GM19455 (cell line): ENCODE measurements around the gene ELMO2.
A peak's percentile ranks its signal among the peaks of the same experiment; 100 is the strongest.

ENCODE experiments used
- ATAC-seq: cut with Tn5 transposase; IDR thresholded peaks from one replicate; pipeline ENCODE4 v1.9.1; 2021; ENCODE audit not compliant: unreplicated experiment

The ELMO2 gene

GRCh38 chr20:46368902-46369268 is 37.5 kb downstream of the ELMO2 start:
- ATAC-seq = no peak

DNA sequence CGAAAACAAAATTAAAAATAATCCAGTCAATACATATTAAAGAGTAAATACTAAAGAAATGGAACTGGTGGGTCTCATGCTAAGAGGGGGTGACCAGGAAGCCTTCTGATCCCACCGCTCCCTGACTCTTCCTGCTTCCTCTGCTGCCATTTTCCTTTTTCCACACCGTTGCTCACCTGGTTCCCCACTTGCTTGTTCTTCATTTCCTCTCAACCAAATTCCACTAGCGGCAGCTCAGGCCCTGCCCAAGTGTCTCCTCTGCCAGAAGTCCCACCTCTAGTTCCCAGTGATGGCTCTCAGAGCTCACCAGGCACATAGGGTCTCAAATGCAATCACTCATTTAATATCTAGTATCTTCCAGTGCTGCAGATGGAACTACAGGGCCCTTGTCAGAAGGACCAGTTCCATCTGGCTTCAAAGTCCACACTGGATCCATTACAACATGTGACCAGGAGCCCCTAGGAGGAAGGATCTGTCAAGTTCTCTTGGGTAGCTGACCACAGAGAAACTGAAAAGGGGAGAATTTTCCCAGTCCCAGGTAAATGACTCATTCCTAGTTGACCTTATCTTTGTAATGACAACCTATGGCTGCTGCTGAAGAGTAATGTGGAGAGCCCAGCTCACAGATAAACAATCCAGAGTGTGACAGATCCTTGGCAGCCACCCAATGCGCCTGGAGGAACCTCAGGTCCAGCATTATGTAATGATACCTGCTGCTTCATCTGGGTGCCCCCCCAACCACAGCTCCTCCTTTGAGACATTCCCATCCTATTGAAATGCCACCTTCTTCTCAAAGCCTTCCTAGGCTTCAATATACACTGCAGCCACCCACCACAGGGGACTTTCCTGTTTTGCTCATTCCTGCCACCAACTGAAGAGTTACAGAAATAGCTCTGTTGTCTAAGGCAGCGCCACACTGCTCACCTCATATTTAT is 38.2 kb downstream of the ELMO2 start:
- ATAC-seq = no peak

GRCh38 chr20:46367234-46367633 is 39.2 kb downstream of the ELMO2 start:
- ATAC-seq = no peak

GRCh38 chr20:46366826-46367225 is 39.6 kb downstream of the ELMO2 start:
- ATAC-seq = no peak

DNA sequence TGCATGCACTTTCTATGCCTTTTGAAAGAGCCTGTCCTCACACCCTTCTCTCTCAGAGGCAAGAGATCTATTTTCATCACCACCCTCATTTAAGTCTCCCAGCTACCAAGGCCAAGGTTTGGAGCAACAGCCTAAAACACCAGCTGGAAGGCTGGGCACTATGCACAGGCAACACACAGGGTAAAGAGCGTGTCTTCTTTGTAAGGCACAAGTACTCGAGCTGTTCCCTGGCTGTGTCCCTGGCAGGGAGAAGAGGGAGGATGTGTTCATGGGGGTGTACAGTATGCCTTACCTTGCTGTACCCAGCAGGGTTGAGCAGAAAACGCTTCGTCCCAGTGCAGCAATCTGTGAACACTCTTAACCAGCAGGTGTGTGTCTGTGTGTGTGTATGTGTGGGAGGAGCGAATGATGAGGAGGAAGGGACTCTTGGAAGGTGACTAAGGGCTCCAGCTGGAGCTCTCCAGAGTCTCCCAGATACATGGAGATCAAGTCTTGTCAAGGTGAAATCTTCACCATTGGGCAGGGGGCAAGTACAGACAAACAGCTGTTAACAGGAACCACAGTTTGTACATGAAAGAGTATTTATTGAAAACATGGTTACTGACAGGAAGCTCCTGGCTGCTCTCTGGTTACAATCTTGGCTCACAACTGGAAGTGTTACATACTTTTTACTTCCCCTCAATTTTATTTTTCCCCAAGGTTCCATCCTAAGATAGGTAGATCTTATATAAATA is 40.8 kb downstream of the ELMO2 start:
- ATAC-seq = no peak

GRCh38 chr20:46364670-46365486 is 41.5 kb downstream of the ELMO2 start:
- ATAC-seq = no peak

DNA sequence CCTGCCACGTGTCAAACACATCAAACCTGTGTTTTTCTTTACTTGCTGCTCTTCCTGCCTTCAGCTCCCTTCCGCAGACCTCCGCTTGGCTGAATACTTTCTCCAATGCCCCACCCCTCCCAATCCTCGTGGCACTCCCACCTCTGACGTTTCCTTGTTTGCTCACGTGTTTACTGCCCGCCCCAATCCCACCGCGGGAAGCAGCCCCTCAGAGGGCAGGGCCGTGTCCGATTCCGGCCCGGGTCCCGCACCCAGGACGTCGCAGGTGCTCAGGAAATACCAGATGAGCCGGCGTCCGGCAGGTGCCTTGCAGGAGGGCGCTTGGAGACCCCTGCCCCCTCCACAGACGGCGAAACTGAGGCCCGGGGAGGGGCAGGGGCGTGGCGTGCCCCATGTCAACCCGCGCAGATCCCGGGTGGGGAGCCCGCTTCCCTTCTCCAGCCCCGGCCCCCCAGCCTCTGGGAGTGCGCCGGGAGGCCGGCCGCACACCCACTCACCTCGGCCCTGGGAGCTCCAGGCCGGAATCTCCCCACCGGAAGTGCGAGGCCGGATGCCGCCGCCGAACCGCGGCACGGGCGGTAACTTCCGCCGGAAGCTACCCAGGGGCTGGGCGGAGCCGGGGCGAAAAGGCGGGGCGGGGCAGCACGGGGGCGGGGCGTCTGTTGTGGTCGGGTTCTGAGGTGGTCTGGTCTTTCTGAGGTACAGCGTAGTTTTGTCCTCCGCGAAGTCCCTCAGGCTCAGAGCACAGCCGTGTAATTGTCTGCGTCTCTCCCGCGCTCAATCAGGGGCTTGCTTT is 42.3 kb downstream of the ELMO2 start:
- ATAC-seq = peak; percentile 77

DNA sequence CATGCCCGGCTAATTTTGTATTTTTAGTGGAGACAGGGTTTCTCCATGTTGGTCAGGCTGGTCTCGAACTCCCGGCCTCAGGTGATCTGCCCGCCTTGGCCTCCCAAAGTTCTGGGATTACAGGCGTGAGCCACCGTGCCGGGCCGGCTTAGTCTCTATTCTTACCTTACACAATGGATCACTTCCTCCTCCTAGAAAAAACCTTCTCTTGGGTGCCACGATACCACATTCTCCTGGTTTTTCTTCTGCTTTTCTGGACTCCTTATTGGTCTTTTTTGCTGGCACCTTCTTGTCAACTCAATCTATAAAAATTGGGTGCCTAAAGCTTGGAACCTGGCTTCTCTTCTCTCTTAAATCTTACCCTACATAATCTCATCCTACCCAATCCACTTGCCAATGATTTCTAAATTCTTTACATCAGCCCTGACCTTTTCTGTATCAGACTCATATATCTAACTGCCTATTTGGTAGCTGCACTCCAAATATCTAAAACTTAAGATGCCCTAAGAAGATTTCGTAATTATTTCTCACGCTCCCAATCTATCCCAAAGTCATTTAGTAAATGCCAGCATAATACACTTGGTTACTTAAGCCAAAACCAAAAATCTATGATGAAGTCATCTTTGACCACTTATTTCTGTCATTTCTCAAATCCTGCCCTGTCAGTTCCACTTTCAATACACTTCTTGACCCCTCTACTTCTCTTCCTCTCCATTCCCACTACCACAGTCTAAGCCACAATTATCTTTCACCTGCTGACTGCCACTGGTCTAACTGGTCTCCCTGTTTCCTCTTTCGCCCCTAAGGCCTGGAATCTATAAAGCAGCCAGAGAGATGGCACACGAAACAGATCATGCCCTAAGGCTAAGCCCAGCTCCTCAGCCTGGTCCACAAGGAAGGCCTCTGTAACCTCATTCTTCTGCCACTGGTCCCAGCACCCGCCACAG is 43.2 kb downstream of the ELMO2 start:
- ATAC-seq = no peak

GRCh38 chr20:46361811-46362210 is 44.6 kb downstream of the ELMO2 start:
- ATAC-seq = no peak

DNA sequence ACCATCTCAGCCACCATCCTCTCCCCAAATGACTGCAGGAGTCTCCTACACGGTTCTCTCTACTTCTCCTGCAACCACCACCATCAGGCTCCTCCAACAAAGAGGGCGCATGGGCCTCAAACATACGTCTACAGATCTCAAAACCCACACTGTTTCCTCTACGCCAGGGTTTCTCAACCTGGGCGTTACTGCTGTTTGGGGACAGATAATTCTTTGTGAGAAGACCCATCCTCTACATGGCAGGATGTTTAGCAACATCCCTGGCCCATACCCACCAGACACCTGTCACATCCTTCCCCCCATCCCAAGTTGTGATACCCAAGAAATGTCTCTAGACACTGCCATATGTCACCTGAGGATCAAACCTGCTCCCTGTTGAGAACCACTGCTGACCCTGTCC is 45.0 kb downstream of the ELMO2 start:
- no peak for ATAC-seq

DNA sequence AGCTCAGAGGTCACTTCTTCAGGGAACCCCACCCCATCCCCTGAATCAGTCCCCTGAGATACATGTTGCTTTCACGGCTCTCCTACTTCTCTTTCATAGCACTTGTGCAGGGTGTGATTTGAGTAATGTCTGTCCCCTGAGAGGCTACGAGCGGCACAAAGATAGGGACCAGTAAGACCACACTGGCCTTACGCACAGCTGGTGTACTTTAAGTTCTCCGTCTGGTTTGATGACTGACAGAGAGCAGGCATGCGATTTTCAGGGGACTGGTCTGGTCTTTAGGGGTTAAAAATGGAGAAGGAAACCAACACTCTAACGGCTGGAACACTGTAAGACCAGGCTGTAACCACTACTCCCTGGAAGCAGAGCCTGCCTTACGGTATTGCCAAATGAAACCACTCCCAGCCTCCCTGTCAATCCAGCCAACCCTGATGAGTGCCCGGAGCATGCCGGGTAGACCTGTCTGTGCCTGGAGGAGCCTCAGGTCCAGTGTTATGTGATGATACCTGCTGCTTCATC is 47.1 kb downstream of the ELMO2 start:
- peak; percentile 42 for ATAC-seq

GRCh38 chr20:46358346-46359058 is 47.9 kb downstream of the ELMO2 start:
- no peak for ATAC-seq

DNA sequence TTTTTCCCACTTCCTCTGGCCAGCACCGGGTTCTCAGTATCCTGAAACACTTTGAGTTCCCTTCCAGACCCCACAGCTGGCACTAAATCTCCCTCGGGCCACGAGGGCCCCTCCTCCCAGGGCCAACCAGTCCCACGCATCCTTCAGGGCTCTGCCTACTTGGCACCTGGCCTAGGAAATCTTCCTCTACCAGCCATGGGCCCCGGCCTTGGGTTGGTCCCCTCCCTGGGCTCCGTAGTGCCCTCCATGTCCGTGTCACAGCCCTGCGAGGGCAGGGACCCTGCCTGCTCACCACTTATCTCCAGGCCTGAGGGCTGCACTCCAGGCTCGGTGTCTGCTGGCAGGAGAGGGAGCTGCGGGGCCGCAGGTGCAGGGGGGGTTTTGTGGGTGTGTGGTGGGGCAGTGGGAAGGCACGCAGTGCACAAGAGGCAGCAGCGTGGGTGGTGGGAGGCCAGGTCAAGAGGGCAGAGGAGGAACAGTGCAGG is 49.3 kb downstream of the ELMO2 start:
- no peak for ATAC-seq

DNA sequence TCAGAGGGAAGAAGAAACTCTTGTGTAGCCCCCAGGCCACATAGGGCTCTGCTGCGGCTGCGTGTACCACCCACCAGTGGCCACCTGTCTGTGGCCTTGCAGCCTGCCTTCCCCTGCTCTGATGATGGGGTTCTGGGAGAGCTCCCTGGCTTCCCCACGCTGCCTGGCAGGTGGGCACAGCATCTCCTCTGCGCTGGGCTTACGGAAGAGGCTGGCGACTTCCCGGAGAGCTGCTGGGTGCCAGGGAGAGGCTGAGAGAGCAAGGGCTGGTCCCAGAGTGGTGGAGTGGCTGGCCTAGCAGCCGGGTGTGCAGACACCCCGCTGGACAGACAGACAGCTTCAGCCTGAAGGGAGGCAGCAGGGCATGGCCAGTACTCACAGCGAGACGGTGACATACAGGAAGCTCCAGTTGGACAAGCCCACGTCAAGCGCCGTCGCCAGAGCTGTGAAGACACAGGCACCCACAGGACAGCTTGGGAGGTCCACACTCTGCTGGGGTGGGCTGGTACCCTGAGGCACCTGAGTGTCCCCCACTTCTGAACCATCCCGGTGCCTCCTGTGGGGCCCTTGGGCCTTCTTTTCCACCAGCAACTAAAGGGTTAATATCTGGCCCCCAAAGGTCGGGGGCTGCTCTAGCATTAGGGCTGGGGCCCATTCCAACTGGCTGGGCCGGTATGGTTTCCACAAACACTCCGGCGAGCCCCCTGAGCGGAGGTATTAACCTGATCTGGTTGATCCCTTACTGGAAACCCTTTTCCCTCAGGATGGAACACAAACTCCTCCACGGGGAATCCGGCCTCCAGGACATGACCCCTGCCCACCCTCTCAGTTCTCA is 50.0 kb downstream of the ELMO2 start:
- no peak for ATAC-seq

- ATAC-seq = no peak
These were observed 50.6 kb downstream of the ELMO2 start for GRCh38 chr20:46355778-46356177.

DNA sequence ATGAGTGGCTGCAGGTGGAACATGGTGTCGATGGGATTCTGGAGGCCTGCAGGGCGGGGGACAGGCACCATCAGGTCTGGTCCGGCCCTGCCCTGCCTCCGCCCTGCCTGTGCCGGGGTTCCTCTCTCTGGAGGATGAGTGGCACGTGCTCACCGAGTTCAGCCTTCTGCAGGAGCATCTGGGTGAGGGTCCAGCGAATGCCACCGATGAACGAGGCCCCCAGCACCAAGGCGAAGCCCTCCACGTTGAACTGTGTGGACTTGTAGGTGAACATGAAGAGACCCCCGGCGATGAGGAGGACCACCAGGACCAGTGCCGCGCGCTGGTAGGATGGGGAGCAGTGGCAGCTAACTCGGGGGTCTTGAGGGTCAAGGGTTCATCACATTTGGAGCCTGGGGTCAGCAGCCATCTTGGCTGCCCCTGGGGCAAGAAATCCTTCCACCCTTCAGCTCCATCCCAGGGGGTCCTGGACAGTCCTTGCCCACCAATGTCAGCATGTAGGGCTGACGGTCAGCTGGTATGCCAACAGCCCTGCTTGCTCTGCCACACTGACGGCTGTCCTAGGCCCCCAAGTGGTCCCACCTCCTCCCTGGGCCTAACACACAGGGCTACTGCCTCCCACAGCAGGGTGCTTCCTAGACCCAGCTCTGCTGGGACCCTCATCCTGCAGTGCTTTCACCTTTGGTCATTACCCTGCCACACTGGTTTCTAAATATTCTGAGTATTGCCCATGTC is 51.3 kb downstream of the ELMO2 start:
- no peak for ATAC-seq

- ATAC-seq = no peak
These were observed 52.2 kb downstream of the ELMO2 start for GRCh38 chr20:46354207-46354555.
